HG03280 (cell line): ENCODE results near the gene LPCAT4.
A peak's percentile ranks its signal among the peaks of the same experiment; 100 is the strongest.
"Not testable (repeated sequence)": the region's sequence is repeated elsewhere in the genome, so short reads cannot be mapped to it uniquely, and the experiment has no call there.

ENCODE experiments used
- ATAC-seq: cut with Tn5 transposase; IDR thresholded peaks from one replicate; pipeline ENCODE4 v1.9.1; 2021; ENCODE audit warnings: mild to moderate bottlenecking, moderate library complexity; ENCODE audit not compliant: unreplicated experiment

The LPCAT4 gene

GRCh38 chr15:34364041-34364440 lies 3.0 kb downstream of the LPCAT4 start:
- ATAC-seq, result no peak

DNA sequence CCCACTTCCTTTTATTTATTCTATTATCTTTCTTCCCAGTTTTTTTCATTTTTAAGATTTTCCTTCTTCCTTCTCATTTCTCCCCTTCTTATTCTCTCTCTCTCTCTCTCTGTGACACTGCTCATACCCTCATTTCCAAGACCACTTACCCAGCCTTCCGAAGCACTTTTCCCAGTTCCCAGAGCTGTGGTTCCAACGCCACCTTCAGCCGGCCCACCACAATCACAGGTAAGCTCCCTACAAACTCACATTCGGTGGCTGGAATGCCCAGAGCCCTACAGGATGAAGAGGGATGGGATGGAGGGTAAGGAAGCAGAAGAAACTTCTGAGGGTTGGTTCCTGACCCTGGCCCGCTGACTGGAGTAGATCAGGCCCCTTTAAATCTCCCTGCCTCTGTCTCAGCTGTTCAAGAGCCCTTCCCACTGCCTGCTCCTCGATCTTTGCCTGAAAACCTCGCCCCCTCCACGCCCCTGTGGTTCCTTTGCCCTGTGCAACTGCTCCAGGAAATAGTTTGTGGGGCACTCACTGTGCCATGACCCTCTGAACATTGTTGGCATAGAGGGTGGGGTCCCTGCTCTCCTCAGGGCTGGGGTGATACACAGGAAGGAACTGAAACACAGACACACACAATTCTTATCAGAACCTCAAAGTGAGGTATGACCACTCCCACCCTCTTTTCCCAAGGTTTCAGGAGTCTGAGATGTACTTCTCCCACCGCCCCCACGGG lies 4.8 kb downstream of the LPCAT4 start:
- no peak for ATAC-seq

GRCh38 chr15:34361278-34361677 lies 5.7 kb downstream of the LPCAT4 start:
- ATAC-seq, result no peak

- no peak for ATAC-seq
Measured at GRCh38 chr15:34360298-34360697, 6.7 kb downstream of the LPCAT4 start.

GRCh38 chr15:34359416-34359815 lies 7.6 kb downstream of the LPCAT4 start:
- no peak for ATAC-seq

DNA sequence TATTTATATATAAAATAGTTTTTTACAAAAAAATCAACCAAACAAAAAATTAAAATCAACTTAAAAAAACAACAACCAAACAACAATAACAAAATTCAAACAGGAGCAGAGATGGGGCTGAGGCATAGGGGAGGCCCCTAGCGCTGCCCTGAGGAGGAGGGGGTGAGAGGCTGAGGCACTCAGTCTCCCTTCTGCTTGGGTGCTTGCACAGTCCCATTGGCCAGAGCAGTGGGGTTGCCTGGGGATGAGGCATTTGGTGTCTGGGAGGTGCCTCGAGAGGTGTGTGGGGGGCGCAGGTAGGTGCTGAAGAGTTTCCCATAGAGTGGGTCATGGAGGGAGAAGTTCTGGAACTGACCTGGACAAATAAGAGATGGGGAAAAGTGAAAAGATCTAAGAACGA lies 8.0 kb downstream of the LPCAT4 start:
- no peak for ATAC-seq

GRCh38 chr15:34358367-34358766 lies 8.6 kb downstream of the LPCAT4 start:
- no peak for ATAC-seq

DNA sequence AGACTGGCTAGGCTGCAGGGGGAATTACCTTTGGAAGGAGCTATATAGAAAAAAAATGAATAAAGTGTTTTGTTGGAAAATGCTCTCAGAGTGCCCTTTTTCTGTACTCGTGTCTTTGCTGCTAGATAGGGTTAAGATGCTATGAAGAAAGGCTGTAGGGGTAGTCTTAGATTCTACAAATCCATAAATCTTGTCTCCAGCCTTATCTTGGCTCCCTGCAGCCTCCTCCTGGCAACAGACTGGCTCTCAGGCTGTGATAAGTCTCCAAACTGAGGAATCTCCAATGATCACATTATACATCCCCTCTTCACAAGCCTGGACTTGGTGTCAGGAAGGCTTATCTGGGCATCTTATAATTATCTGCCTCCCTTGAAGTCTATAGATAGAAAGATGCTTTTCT lies 9.3 kb downstream of the LPCAT4 start:
- ATAC-seq, result no peak

- ATAC-seq, result no peak
Measured at GRCh38 chr15:34355241-34355640, 11.8 kb downstream of the LPCAT4 start.

- ATAC-seq, result no peak
Measured at GRCh38 chr15:34354286-34354685, 12.7 kb downstream of the LPCAT4 start.

GRCh38 chr15:34353627-34354026 lies 13.4 kb downstream of the LPCAT4 start:
- ATAC-seq, result no peak

- not testable (repeated sequence) for ATAC-seq
Measured at GRCh38 chr15:34352996-34353395, 14.0 kb downstream of the LPCAT4 start.

- ATAC-seq, result no peak
Measured at GRCh38 chr15:34349769-34350168, 17.2 kb downstream of the LPCAT4 start.

DNA sequence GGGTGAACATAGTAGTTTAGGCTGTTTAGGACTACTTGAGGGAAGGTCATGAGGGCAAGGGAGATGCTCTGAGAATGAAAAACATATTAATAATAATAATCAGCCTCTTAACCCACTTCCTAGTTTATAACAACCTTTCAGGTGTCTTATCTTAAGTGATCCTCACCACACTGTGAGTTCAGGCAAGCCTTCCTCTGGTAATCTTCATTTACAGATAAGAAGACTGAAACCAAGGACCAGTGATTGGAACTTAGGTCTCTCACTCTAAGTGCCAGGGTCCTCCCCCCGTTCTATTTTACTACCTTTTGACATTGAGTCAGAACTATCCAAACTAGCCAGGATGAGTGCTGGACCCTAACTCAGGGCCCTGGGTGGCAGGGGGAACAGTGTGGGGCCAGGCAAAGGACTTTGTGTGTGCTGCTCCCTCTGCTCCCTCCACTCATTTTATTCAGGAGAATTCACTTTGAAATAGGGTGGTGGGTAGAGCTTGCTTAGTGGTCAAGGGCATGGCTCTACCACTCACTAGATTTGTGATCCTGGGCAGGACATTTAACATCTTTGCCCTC lies 18.2 kb downstream of the LPCAT4 start:
- ATAC-seq, result no peak

GRCh38 chr15:34347951-34348638 lies 18.9 kb downstream of the LPCAT4 start:
- ATAC-seq, result no peak

- ATAC-seq, result peak; percentile 82
Measured at GRCh38 chr15:34342737-34343575, 24.0 kb downstream of the LPCAT4 start, which contains the start of the genes NOP10 and NUTM1. Gene NOP10 (minus strand): TSS chr15:34343136. CDS start chr15:34343073, 63 bp downstream. Gene NUTM1 (plus strand): TSS chr15:34343315. CDS start chr15:34343697, 382 bp downstream.

DNA sequence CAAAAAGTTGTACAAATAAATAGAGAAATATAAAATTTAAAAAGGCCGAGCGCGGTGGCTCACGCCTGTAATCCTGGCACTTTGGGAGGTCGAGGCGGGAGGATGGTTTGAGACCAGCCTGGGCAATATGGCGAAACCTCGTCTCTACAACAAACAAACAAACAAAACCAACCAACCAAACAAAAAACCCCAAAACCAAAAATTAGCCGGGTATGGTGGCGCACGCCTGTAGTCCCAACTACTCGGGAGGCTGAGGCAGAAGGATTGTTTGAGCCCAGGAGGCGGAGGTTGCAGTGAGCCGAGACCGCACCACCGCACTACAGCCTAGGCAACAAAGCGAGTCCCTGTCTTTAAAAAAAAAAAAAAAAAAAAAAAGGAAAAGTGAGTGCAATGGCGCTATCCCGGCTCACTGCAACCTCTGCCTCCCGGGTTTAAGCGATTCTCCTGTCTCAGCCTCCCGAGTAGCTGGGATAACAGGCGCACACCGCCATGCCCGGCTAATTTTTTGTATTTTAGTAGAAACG lies 24.7 kb downstream of the LPCAT4 start:
- not testable (repeated sequence) for ATAC-seq

DNA sequence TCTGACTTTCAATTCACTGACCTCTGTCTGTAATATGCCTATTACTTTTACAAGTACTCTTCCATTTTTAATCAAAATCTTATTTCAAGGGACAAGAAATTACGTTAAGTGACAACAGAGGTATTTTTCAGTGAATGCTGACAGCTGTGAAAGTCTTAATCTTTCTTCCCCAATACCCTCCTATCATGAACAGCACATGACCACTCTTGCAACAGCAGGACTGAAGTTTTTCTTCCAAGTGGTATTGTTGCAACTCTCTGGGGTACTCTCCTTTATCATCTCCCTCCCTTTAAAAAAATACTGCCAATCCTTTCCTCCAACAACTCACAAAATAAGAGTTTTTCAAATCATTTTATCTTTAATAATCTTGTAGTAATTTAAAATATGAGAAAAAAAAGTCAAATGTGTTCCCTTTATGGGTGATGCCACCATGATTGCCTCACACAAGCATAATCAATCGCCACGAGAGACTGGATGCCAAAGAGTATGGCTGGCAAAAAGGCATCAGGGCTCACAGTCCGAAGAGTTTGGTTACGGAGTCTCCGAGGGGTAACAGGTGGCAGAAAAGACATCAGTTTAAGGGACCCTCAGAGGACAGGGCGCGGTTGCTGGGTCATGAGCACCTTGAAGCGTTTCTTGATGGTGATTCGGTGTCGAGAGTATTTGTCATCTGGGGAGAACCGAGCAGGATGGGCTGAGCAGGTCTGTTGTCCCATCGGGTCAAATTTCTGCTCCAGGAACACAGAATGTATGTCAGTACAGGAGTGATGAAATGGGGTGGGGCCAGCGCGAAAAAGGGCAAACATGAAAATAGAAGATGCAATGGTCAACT lies 25.4 kb downstream of the LPCAT4 start:
- ATAC-seq, result no peak

DNA sequence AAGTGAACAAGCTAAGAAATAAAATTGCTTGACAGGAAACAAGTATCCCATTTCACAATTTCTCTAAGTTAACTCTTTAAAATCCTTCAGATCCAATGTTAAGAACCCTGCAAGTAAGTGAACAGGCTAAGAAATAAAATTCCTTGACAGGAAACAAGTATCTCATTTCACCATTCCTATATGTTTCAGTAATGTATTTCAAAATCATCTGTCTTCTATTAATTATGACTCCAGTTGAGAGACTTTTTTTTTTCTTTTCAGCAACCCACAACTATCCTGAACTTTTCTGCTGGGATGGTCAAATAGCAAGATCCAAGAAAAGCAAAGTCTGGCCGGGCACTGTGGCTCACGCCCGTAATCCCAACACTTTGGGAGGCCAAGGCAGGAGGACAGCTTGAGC lies 27.1 kb downstream of the LPCAT4 start:
- ATAC-seq, result no peak

GRCh38 chr15:34338347-34338746 lies 28.6 kb downstream of the LPCAT4 start:
- no peak for ATAC-seq
